ENCODE measurements around the gene NINJ2. TPM values are rescaled to one million over a fixed set of nuclear protein-coding genes. Genes with fewer than 3 reads are reported as not detected.

The NINJ2 gene
- total and polyA plus RNA-seq, 8 donors = 0.32 to 1.8 (median 0.68) TPM

DNA sequence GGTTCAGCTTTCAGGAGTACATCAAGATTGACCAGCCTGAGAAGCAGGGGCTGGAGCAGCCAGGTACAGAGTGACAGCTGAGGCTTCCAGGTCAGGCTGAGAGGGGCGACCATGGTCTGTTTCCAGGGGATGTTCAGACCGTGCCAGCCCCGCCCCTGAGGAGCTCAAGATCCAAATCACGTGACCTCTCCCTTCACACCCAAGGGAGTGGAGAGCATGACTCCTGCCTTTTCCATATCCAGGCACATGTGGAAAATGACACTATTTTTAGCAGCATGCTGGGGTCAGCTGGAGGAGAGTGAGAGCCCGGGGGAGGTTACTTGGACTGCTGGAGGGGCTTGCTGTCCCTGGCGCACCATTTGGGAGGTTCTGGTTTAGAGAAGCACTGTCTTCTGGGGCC, 110.8 kb downstream of the NINJ2 start:
- 55 to 68% methylated on average over 6 of the region's 6 CpGs for WGBS, 2 donors
- intact Hi-C loops (cut with DNase I) = no loop called here
- ATAC-seq (no peak), DNase-seq (no peak), FAIRE-seq (no peak)
- Histone ChIP-seq H3K27me3 (no peaks in the 10 kb centered on the region), H3K27ac (no peak overlapping the region), H3K9me3 (no peaks in the 10 kb centered on the region), H3K4me3 (no peak overlapping the region), H3K4me1 (no peaks in the 10 kb centered on the region), H3K36me3 (no peaks in the 10 kb centered on the region)
- TF ChIP-seq, protein P1, sequence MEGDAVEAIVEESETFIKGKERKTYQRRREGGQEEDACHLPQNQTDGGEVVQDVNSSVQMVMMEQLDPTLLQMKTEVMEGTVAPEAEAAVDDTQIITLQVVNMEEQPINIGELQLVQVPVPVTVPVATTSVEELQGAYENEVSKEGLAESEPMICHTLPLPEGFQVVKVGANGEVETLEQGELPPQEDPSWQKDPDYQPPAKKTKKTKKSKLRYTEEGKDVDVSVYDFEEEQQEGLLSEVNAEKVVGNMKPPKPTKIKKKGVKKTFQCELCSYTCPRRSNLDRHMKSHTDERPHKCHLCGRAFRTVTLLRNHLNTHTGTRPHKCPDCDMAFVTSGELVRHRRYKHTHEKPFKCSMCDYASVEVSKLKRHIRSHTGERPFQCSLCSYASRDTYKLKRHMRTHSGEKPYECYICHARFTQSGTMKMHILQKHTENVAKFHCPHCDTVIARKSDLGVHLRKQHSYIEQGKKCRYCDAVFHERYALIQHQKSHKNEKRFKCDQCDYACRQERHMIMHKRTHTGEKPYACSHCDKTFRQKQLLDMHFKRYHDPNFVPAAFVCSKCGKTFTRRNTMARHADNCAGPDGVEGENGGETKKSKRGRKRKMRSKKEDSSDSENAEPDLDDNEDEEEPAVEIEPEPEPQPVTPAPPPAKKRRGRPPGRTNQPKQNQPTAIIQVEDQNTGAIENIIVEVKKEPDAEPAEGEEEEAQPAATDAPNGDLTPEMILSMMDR (IDR thresholded peaks at IDR 0.05) = no peak

DNA sequence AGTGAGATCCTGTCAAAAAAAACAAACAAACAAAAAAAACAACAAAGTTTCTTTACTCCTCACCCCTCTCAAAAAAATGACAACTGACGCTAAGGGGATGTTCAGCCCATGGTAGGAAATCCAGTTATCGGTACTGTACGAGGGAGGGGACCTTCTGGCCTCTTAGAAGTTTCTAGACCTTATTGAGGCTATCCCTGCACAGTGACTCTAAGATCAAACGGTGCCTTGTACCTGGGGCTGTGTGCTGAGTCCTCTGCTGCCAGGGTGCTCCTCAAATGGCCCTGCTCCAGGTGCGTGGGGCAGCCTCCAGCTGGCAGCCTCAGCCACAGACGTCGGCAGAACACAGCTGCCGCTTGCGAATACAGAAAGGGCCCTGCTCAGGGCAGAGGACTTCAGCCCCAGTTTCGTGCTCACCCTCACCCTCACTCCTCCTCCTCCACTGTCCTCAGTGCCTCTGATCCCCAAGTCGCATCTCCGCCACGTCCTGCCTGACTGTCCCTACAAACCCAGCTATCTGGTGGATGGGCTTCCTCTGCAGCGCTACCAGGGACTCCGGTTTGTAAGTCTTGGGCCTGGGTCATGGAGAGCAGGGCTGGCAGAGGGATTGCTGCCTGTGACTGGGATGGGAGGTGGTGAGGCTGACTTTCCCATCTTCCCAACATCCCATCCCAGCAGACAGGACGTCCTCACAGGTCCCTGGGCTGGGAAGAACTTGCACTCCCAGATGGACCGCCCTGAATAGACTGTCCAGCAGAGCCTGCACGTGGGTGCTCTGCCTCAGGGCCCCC, 112.6 kb downstream of the NINJ2 start:
- WGBS, 2 donors = 65 to 68% methylated on average over 18 of the region's 18 CpGs
- H3K4me1 ChIP-seq = no peaks in the 10 kb centered on the region
- no peaks in the 10 kb centered on the region for H3K9me3 ChIP-seq
- no peak overlapping the region for H3K27ac ChIP-seq
- DNase-seq (no peak), ATAC-seq (peak in 1 of 4 donors; percentile 6), FAIRE-seq (no peak)
- H3K4me3 ChIP-seq = no peak overlapping the region
- TF ChIP-seq, protein P1 (IDR thresholded peaks at IDR 0.05) = no peak
- H3K27me3 ChIP-seq = peaks cover 0 to 3% (median 0%) of the 10 kb centered on the region in 4 donors
- H3K36me3 ChIP-seq = no peaks in the 10 kb centered on the region
- intact Hi-C loops (cut with DNase I) = no loop called here

DNA sequence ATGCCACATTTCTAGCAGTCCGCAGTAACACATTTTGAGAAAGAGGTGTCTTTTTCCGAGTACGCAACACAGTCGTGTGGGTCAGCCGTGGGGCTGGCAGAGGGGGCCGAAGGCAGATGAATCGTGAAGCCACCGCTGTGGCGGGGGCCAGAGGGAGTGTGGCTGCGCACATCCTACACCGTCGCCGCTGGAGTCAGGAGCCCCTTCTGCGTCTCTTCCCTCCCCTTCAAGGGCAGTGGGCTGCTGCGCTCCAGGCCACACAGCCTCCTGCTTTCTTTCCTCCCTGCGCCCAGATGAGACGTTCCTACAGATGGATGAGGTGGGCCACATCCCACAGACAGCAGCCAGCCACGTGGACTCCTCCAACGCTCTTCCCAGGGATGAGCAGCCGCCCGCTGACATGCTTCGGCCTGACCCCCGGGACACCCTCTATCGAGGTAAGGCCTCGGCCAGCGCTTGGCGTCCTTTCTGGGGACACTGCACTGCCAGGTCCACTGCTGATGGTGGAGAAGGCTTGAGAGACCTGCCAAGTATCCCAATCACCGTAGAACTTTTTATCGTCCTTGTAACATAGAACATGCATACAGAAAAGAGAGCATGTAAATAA, 113.7 kb downstream of the NINJ2 start:
- 85 to 87% methylated on average over 28 to 29 of the region's 29 CpGs for WGBS, 2 donors
- Histone ChIP-seq H3K4me1 (no peaks in the 10 kb centered on the region), H3K27me3 (peaks cover 0 to 3% (median 0%) of the 10 kb centered on the region in 4 donors), H3K9me3 (no peaks in the 10 kb centered on the region), H3K36me3 (no peaks in the 10 kb centered on the region), H3K27ac (no peak overlapping the region), H3K4me3 (no peak overlapping the region)
- FAIRE-seq = no peak
- intact Hi-C loops (cut with DNase I) = loop anchor here (5.0 to 10.0 kb wide), 2 partner anchors 105 to 107 kb away; no protein-coding TSS in a partner anchor
- no peak for ATAC-seq
- DNase-seq = no peak
- TF ChIP-seq, protein P1 (IDR thresholded peaks at IDR 0.05) = no peak

DNA sequence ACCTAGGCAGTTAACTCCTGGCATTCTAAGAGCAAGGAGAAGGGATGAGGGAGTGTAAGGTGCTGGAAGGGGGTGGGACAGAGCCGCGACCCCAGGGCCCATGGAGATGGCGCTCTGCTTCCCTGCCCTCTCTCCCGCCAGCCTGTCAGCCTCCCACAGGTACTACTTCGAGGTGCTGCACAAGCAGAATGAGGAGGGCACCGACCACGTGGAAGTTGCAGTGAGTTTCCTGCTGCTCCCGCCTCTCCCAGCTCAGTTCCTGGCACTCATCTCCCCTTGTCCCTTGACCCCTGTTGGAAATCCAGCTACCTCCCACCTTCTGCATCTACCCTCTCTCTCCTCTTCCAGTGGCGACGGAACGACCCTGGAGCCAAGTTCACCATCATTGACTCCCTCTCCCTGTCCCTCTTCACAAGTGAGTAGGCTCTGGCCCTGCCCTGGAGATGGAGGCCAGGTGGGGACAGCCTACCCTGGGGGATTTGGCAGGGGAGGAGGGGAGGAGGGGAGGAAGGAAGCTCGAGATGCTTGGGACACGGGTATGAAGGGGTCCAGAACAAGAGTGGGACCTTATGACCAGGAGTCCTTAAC, 115.3 kb downstream of the NINJ2 start:
- TF ChIP-seq, protein P1 (IDR thresholded peaks at IDR 0.05) = no peak
- H3K27me3 ChIP-seq = peaks cover 0 to 3% (median 0%) of the 10 kb centered on the region in 4 donors
- H3K27ac ChIP-seq = no peak overlapping the region
- no peaks in the 10 kb centered on the region for H3K9me3 ChIP-seq
- intact Hi-C loops (cut with DNase I) = loop anchor here (5.0 to 10.0 kb wide), 2 partner anchors 103 to 106 kb away; no protein-coding TSS in a partner anchor
- whole genome bisulfite sequencing, 2 donors = 63 to 65% methylated on average over 13 of the region's 13 CpGs
- ATAC-seq = no peak
- no peak for FAIRE-seq
- H3K4me3 ChIP-seq = no peak overlapping the region
- H3K4me1 ChIP-seq = no peaks in the 10 kb centered on the region
- H3K36me3 ChIP-seq = no peaks in the 10 kb centered on the region
- no peak for DNase-seq
